MM.1S (cell line): ENCODE results near the gene TMEM233.

Source experiments
- EZH2 ChIP-seq: fragments of 300-600 bp; sonication (generic); optimal IDR thresholded peaks from 2 replicates; pipeline ENCODE3; 2017; ENCODE audit warnings: low read depth, mild to moderate bottlenecking, antibody characterized with exemption, low read length, mixed read lengths
- EZH2phosphoT487 ChIP-seq: fragments of 300-600 bp; sonication (generic); IDR thresholded peaks from 2 replicates; pipeline ENCODE4 v1.6.1; 2018; ENCODE audit warnings: antibody characterized with exemption, low read length
- TF ChIP-seq, protein P1 (sequence below): fragments of 300-600 bp; sonication (generic); IDR thresholded peaks from 2 replicates; pipeline ENCODE4 v1.5.1; 2016; ENCODE audit warnings: antibody characterized with exemption, low read length, mixed read lengths

DNA sequence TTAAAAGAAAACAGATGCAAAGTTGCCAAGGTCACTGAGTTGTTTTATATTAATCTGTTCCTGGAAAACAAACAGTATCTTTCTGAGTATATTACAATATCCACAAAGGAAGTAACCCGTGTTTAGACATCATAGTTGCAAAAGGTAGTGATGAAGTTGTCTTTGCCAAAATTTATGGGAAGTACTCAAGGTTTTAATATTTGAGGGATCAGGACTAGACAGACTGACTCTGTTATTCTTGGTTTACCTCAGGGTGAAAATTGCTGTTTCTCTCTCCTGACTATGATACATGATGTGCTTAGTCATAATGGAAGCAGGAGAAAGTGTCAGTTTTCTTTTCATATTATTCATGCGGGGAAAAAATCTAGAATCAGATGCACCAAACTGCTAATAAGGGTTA lies 28.3 kb downstream of the TMEM233 start:
- TF ChIP-seq EZH2 (no peak), EZH2phosphoT487 (no peak)
- TF ChIP-seq, protein P1, sequence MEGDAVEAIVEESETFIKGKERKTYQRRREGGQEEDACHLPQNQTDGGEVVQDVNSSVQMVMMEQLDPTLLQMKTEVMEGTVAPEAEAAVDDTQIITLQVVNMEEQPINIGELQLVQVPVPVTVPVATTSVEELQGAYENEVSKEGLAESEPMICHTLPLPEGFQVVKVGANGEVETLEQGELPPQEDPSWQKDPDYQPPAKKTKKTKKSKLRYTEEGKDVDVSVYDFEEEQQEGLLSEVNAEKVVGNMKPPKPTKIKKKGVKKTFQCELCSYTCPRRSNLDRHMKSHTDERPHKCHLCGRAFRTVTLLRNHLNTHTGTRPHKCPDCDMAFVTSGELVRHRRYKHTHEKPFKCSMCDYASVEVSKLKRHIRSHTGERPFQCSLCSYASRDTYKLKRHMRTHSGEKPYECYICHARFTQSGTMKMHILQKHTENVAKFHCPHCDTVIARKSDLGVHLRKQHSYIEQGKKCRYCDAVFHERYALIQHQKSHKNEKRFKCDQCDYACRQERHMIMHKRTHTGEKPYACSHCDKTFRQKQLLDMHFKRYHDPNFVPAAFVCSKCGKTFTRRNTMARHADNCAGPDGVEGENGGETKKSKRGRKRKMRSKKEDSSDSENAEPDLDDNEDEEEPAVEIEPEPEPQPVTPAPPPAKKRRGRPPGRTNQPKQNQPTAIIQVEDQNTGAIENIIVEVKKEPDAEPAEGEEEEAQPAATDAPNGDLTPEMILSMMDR, result no peak
